ENCODE measurements around the gene SPRY2. TPM values are rescaled to one million over a fixed set of nuclear protein-coding genes. Genes with fewer than 3 reads are reported as not detected.

The SPRY2 gene
- total RNA-seq, 2 donors from 2014 or later, result 33.1 to 38.9 TPM

GRCh38 chr13:80340651-80341100 is 250 bp downstream of the SPRY2 start:
- H3K4me3 ChIP-seq, result peak overlapping the region; percentile 88 to 97
- H3K36me3 ChIP-seq, result peaks cover 15% of the 10 kb centered on the region
- no peaks in the 10 kb centered on the region for H3K9me3 ChIP-seq
- no peaks in the 10 kb centered on the region for H3K27me3 ChIP-seq
- peak overlapping the region; percentile 97 to 99 for H3K27ac ChIP-seq
- peaks cover 0 to 39% of the 10 kb centered on the region in 2 donors for H3K4me1 ChIP-seq
- no peak for DNase-seq (ENCODE audit: low spot score)
- no peak for TF ChIP-seq CTCF (IDR thresholded peaks at IDR 0.05)

- no peaks in the 10 kb centered on the region for H3K9me3 ChIP-seq
- peaks cover 0 to 38% of the 10 kb centered on the region in 2 donors for H3K4me1 ChIP-seq
- peak overlapping the region; percentile 97 to 99 for H3K27ac ChIP-seq
- peak; percentile 64 for DNase-seq (ENCODE audit: low spot score)
- peaks cover 17% of the 10 kb centered on the region for H3K36me3 ChIP-seq
- TF ChIP-seq CTCF (IDR thresholded peaks at IDR 0.05), result no peak
- no peaks in the 10 kb centered on the region for H3K27me3 ChIP-seq
- H3K4me3 ChIP-seq, result peak overlapping the region; percentile 88 to 97
Measured at GRCh38 chr13:80339912-80340650, 845 bp downstream of the SPRY2 start.

- no peaks in the 10 kb centered on the region for H3K27me3 ChIP-seq
- no peak for TF ChIP-seq CTCF (IDR thresholded peaks at IDR 0.05)
- H3K4me1 ChIP-seq, result peaks cover 0 to 43% of the 10 kb centered on the region in 2 donors
Measured at GRCh38 chr13:80339563-80339911, 1.4 kb downstream of the SPRY2 start.

GRCh38 chr13:80338781-80339562 is 2.0 kb downstream of the SPRY2 start:
- peaks cover 0 to 43% of the 10 kb centered on the region in 2 donors for H3K4me1 ChIP-seq
- H3K27me3 ChIP-seq, result no peaks in the 10 kb centered on the region
- peak in 1 of 2 donors; percentile 63 for TF ChIP-seq CTCF (IDR thresholded peaks at IDR 0.05)
- H3K27ac ChIP-seq, result peak overlapping the region; percentile 97 to 99
- H3K4me3 ChIP-seq, result peak overlapping the region; percentile 88 to 97
- no peaks in the 10 kb centered on the region for H3K9me3 ChIP-seq
- DNase-seq (ENCODE audit: low spot score), result peak; percentile 83
- peaks cover 28% of the 10 kb centered on the region for H3K36me3 ChIP-seq

More at GRCh38 chr13:80339563-80339911, 1.4 kb downstream of the SPRY2 start:
- peaks cover 22% of the 10 kb centered on the region for H3K36me3 ChIP-seq
- H3K4me3 ChIP-seq, result peak overlapping the region; percentile 88 to 97
- no peak for DNase-seq (ENCODE audit: low spot score)
- H3K9me3 ChIP-seq, result no peaks in the 10 kb centered on the region
- peak overlapping the region; percentile 97 to 99 for H3K27ac ChIP-seq

GRCh38 chr13:80337288-80338081 is 3.4 kb downstream of the SPRY2 start:
- Histone ChIP-seq H3K27me3 (no peaks in the 10 kb centered on the region), H3K36me3 (peaks cover 38% of the 10 kb centered on the region)
- DNase-seq (ENCODE audit: low spot score), result no peak

More at GRCh38 chr13:80337288-80338081, 3.4 kb downstream of the SPRY2 start:
- TF ChIP-seq CTCF (IDR thresholded peaks at IDR 0.05), result no peak
- peaks cover 0 to 30% of the 10 kb centered on the region in 2 donors for H3K4me1 ChIP-seq
- peak overlapping the region; percentile 88 to 97 for H3K4me3 ChIP-seq
- peak overlapping the region; percentile 97 to 99 for H3K27ac ChIP-seq
- no peaks in the 10 kb centered on the region for H3K9me3 ChIP-seq

Measured in right atrium auricular region (tissue), 2 donors.